ENCODE data around the gene PLXNB3.
A peak's percentile ranks its signal among the peaks of the same experiment; 100 is the strongest.

PLXNB3 gene

DNA sequence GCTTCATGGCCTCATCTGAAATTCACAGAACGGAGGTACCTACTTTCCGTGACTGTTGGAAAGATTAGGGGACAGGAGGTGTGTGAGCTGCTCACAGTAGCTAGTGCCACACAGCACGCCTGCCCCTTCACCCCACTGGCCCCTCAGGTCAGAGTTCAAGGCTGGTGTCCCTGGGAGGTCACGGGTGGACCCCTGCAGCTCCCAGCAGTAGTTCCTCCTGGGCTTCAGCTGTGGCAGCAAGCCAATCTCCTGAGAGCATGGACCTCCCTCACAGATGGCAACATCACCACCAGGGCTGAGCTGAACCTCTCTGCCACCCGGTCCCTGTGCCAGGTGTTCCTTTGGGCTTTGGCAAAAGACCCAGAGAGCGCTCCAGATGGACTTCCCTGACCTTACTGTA, 28.3 kb downstream of the PLXNB3 start:
- no peak for DNase-seq (ENCODE audit: low read depth)

DNA sequence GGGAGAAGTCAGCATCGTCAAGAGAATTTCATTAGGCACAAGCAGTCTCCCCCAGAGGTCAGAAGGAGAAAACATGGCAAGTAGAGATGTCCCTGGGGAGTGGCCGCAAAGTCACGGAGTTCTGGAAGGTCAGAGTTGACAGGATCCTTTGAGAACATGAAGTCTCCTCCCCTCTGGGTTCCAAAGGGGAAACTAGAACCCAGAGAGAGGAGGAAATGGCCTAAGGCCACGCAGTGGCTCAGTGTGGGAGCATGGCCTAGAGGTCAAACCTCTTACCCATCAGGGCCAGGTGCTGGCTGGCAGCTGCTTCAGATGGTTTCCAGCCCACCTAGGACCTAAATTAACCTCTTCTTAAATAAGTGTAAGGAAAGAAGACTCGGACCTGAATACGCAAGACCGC, 29.2 kb downstream of the PLXNB3 start:
- DNase-seq (ENCODE audit: low read depth): peak; percentile 3

DNA sequence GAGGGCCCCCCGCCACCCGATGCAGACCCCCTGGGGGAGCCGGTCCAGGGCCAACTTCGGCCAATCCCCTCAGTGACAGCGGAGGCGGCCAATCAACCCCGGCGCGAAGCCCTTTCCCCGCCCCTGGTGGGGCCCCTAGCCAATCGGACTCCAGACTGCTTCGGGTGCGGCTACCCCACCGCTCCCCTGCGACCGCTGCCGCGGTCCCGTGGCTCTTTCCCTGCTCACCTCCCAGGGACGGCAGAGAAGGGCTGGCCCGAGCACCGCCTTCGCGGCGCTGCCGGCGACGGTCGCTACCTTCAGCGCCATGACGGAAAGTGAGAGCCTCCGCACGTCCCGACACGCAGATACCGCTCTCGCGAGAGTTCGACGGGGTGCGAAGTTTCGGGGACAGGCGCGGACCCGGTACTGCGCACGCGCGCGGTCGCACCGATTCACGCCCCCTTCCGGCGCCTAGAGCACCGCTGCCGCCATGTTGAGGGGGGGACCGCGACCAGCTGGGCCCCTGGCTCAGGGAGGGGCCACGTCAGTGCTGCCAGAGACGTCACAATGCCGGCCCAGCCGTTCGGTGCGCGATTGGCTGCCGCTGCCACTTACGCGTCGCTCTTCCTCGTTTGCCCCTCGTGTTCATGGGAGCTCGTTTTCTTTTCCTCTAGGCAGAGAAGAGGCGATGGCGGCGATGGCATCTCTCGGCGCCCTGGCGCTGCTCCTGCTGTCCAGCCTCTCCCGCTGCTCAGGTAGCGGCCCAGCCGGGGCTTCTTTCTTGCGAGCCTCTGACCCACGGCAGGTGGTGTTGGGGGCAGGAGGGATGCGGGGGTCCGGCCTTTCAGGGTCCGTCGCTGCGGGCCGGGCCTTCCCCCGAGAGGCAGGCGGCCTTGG, 30.2 kb downstream of the PLXNB3 start, which contains the start of the genes IDH3G and SSR4:
IDH3G (minus strand) TSS at position 358 of the 879 bp plus-strand sequence; CDS start at position 309, 49 bp downstream.
SSR4 (plus strand) TSS at position 651 of the 879 bp plus-strand sequence; CDS start at position 671, 20 bp downstream.
- peak; percentile 90 for DNase-seq (ENCODE audit: low read depth)

DNA sequence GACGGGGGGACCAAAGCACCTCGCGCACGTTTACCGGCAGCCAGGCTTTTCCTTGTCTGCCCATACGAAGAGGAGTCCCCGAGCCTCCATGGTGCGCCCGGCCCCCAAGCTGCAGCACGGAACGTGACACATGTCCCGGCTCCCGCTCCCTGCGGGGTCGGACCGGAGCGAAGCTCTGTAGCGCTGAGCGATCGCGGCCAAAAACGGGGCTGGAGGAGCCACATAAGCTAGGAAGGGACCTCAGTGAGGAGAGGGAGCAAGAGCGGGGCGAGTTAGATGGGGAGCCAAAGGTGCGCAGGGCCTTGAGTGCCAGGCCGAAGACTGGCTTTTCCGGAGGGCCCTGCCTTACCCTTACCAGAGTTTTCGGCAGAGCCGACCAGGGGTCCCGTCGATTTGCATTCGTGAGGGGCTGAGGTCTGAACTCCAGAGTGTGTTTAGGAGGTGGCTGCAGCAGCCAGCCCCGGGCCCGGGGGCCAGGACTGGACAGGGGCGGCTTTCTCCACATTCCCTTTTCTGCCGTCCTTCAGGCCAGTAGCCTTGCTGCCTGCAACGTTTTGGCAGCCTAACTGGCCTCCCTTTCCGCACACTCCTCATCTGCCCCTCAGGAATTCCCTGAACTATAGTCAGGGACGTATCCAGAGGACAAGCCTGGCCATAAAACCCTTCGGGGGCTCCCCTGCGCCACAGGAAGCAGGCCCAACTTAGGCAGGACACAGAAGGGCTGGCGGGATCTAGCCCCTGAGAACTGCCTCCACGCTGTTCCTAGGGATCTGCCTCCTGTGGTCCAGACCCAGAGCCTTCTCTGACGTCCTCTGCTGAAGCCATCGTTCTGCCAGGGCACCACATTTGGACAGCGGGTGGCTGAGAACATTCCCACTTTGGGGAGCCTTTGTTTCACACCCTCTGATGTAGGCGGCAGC, 31.1 kb downstream of the PLXNB3 start:
- no peak for DNase-seq (ENCODE audit: low read depth)

DNA sequence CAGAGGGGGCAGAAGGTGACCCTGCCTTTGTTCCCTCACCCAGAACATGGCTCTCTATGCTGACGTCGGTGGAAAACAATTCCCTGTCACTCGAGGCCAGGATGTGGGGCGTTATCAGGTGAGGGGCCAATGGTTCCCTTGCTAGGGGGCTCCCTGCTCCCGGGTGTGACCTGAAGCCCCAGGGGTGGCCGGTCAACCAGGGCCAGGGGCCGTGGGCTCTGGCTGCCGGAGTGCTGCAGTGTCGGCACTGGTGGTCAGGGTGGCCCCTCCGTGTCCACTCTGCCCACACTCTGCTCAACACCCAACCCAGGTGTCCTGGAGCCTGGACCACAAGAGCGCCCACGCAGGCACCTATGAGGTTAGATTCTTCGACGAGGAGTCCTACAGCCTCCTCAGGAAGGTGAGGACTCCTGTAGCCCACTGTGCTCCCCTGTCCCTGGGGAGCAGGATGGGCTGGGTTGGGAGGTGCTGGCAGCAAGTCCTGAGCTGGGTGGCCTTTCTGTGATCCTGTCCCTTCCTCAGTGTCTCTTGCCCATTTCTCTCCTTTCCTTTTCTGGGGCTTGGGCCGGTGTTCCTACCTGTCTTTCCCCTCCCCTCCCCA, 33.5 kb downstream of the PLXNB3 start:
- no peak for DNase-seq (ENCODE audit: low read depth)

DNA sequence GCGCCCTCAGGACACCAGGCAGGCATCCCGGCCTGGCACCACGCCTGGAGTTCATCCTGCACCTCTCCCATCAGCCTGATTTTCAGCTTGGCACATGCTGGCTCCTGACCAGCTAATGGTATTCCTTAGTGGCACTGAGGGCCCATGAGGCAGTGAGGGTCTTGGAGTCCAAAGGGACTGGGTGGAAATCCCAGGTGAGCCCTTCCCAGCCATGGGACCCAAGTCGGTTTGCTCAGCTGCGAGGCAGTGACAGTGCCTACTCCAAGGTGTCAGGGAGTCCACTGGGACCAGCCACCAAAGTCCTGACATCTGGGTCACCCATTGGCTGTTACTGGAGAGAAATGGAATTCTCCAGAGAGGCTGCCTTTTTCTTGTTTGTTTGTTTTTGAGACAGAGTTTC, 35.3 kb downstream of the PLXNB3 start:
- DNase-seq (ENCODE audit: low read depth): no peak

DNA sequence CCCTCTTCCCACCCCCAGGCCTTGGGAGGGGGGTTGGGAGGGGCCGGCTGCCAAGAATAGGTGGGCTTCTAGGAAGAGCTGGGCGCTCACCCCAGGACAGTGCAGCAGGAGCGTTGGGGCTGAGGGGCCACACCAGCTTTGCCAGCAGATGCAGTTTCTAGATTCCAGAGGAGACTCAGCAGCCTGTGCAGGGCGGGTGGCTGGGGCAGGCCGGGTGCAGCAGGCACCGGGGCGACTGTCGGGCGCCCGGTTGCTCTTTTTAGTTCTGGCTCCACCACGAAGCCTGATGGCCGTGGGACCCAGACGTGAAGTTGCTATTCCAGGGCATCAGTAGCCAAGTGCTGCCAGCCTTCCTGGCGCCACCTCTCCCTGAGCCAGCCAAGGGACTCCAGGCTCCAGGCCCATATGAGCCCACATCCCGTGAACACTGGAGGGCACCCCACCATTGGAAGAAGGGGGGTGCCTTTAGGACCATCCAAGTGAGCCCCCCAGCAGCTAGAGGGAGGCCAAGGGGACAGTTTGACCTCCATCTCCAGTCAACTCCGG, 36.2 kb downstream of the PLXNB3 start:
- DNase-seq (ENCODE audit: low read depth): no peak

DNA sequence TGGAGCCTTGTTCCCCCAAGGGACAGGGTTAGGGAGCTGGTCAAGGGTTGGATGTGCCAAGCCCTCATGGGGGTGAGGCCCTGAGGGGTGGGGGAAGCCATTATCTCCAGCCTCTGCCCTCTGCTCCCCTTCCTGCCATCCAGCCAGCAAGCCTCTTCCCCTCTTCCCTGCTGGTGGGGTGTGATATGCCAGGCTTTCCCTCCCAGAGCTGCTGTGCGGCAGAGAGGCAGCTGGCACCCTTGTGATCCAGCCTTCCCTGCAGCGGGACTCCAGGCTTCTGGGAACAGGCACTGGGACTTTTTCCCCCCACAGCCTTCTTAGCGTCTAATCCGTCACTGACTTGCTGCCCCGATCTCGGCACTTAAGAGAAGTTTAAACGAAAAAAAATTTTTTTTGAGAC, 36.7 kb downstream of the PLXNB3 start:
- no peak for DNase-seq (ENCODE audit: low read depth)

DNA sequence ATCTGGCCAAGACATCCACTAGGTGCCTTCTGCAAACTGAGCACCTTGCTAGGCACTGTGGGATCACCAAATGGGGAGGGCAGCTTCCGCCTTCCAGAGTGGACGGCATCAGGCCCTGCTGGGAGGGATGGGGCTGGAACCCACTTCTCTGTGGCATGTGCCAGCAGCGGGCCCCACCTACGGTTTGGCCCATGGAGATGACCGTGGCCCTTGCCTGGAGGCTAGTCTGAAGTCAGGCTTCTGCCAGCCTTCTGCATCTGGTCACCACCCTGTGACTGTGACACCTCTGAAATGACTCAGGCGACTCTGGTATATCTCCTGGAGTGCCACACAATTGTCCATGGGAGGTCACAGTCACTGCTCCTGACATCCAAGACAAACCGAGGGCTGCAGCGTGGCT, 37.6 kb downstream of the PLXNB3 start:
- no peak for DNase-seq (ENCODE audit: low read depth)

DNA sequence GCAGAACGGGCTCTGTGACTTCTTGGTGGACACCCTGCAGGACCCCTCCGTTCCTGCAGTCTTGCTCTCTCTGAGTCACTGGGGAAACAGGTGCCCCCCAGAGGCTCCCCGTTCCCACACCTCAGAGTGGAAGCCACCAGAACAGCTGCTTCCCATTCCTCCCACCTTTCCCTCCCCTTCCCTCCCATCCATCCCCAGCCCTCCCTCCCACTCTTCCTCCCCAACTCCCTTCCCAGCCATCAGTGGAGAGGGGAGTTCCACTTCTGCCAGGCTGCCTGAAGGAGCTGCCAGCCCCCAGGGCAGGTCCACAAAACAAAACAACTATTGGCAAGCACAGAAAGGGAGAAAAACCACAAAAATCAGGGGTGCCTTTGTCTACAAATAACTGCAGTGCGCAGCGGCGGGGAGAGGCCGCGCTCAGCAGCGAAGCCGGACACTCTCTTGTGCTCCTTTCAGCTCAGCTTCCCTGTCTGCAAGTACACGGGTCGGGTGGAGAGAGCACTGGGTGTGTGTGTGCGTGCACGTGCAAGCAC, 38.5 kb downstream of the PLXNB3 start:
- DNase-seq (ENCODE audit: low read depth): no peak

DNA sequence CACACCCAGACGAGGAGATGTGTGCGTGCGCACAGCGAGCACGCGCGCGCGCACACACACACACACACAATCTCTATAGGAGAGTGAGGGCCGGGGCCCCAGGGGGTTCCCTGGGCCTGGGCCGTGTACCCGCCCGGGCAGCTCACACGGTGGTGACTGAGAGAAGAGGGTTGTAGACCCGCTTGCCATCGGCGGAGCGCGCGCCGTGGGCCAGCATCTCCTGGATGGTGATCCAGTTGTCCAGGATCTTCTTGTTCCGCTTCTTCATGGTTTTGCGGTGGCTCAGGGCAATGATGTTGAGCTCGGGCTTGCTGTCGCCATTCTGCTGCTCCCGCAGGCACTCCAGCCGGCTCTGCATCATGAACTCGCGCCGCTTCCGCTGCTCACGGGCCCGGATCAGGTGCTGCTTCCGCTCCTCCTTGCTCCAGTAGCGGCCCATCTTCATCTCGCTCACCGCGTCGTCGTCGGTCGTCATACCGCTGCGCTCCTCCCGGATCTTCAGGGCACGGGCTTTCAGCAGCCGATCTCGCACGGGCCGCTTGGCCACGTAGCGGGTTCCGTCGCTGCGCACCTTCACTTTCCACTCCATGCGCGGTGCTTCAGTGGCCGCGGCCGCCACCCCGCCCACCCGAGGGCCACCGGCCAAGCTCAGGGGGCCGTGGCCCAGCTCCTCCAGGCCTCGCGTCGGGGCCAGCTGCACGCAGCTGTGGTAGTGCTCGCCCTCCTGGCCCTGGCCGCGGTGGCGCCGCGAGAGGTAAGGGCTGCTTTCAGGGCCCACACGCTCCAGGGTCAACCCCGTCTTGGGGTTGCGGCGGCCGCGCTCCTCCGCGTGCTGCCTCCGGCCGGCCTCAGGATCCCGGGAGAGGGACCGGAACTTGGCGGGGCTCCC, 39.4 kb downstream of the PLXNB3 start:
- no peak for DNase-seq (ENCODE audit: low read depth)

DNA sequence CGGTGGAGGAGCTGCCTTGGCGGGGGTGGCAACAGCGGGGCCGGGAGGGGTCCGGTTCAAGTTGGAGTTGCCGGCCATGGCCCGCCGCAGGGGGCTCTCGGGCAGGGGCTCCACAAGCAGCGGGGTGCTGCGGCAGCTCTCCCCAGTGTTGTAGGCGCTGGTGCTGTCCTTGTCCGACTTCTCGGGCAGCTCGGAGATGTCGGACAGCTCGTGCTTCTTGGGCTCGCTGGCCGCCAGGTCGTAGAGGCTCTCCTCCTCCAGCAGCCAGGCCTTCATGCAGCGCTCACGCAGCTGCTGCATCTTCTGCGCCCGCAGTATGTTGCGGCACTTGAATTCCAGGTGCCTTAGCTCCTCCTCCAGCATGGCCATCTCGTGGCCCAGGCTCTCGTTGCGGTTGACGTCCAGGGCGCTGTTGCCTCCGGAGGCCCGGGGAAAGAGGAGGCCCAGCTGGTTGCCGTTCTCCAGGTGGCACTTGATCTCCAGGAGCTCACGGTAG, 40.1 kb downstream of the PLXNB3 start:
- DNase-seq (ENCODE audit: low read depth): no peak

DNA sequence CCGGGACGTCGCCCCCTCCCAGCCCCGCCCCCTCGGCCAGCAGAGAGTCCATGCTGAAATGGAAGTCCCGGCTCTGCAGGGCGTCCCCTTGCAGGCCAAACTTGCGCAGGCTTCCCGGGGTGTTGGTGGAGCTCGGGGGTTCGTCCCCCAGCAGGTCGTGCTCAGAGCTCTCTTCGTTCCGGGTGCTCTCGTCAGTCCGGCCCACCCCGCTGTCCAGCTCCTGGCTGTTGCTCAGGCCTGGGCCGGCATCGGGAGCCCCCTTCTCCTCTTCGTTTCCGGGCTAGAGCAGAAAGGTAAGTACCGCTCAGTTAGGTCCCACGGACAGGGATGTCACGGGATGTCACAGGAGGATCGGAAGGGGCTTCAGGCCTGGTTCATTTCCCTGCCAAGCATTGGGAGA, 40.6 kb downstream of the PLXNB3 start:
- DNase-seq (ENCODE audit: low read depth): no peak

DNA sequence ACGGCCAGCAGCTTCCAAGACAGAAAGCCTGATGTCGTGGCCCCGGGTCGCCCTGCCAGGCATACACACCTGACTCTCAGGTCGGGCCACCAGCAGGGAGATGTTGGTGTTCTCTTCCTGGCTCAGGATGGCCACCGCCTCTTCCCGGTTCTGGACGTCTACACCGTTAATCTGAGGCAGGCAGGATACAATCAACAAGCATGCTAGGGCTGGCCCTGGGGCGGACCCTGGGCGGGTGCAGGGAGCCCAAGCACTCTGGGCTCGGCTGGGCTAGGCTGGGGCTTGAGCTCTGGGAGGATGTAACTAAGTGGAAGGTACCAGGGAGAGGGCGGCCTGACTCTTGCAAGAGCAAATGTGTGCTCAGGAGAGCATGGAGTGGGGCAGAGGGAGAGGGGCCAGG, 41.4 kb downstream of the PLXNB3 start:
- DNase-seq (ENCODE audit: low read depth): no peak

DNA sequence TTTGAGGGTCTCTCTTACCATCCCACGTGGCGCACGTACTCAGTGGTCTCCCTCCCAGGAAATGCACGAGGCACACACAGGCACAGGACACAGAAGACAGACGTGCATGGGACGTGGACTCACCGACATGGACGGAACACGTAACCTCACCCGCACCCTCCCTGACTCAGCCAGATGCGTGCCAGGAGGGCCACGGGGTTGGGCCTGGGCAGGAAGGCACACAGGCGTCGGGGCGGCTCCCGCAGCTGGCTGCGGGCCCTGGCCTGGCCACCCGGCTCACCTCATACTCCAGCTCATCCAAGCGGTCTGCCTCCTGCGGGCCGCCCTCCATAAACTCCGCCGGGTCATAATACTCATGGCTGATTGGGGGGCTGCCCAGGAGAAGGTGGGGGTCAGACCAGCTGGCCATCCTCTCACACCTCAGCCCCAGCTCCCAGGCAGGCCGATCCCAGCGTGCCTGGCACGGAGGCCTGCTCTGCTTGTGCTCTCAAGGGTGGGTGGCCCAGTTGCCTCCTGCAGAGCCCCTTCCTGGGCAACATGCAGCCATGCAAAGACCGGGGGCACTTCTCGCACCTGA, 43.0 kb downstream of the PLXNB3 start:
- DNase-seq (ENCODE audit: low read depth): no peak

DNA sequence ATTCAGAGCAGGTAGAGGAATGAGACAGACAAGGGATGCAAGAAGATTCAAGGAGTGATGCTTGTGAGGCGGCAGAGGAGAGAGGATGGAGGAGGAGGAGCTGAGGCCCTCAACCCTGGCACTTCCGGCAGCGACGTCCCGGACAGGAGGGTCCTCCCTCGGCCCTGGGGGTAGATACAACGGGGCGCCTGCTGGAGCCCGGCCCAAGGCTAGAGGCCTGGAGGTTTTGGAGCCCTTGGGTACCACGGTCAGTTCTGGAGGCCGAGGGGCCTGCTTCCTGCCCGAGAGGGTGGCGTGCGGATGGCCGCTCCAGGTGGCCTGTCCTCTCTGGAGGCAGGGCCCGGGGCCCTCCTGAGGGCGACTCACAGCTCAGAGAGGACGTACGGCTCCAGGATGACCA, 43.9 kb downstream of the PLXNB3 start:
- DNase-seq (ENCODE audit: low read depth): no peak

DNA sequence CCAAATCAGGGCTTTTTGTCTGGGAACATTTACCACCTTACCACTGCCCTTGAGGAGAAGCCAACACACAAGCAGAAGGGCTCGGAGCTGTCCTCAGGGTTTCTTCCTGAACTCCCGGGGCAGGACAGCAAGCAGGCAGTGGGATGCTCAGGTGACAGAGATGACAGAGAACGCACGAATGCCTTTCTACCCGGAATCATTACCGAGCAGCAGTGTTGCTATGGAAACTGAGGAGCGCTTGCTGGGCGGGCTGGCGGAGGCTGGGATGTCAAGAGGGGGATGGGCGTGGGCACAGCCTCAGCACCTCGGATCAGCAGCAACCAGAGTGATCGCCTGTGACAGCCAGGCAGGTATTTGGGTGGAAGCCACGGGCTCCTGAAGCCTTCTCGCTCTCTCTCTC, 48.2 kb downstream of the PLXNB3 start:
- no peak for DNase-seq (ENCODE audit: low read depth)

DNA sequence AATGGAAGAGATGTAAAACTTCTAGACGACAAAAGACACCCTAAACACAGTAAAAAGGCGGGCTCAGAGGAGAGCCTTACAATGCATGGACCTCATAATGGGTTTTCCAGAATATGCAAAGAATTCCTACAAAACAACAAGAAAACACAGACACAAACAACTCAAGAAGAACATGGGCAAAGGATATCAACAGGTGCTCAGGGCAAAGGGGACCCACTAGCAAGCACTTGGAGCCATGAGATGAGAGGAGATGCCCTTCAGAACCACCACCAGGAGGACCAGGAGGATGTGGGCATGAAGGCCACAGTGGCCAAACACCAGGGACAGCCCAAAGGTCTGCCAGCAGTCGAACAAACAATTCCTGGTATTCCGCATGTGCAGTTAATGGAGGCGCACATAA, 49.1 kb downstream of the PLXNB3 start:
- DNase-seq (ENCODE audit: low read depth): no peak

DNA sequence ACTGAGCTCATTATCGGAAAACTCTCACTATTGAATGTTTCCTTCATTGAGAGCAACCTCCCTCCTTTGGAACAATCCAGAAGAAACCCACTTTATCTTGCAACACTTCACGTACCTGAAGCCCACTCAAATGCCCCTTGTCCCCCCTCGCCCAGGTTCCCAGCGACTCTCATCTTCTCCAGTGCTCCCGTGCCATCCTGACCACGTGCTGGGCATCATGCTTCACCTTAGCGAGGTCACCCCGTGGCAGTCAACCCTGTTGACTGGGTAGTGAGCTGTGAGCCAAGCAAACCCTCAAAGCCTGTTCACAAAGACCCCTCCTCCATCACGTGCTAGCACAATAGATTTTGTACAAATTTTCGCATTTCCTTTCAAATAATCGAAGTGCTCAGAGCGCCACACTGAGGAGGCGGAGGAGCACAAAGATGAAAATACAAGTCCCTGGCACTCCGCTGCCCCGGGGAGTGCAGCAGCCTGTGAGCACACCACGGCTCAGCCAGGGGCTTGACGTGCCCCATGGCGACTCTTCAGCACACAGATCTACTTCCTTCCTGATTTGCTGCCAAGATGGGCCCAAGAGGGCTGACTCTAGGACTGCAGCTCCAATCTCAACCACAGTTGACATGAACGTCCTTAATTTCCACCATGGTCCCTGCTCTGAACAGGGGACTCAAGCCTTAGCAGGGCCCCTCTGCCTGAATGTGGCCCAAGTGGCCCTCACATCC, 50.7 kb downstream of the PLXNB3 start:
- no peak for DNase-seq (ENCODE audit: low read depth)
